Heart left ventricle (tissue), 16 donors: ENCODE measurements around the gene GNAT1. TPM values are rescaled to one million over a fixed set of nuclear protein-coding genes. Genes with fewer than 3 reads are reported as not detected.

ENCODE experiments used
- ATAC-seq, 4 donors: fragments of 200-7000 bp; cut with Tn5 transposase; one replicate each; pipeline ENCODE4 v1.9.1; 2020 to 2022; ENCODE audit warnings: moderate library complexity in 4 of 4, mild to moderate bottlenecking in 3 of 4, moderate number of reproducible peaks in 1 of 4
- DNase-seq, 5 donors: peaks; one replicate each; pipeline ENCODE4 v3.0.0-alpha.2; 2020
- H3K27ac ChIP-seq, 12 donors: fragments of 200-600 bp; sonication (generic) in 4 of 12; one replicate each; pipeline versions ENCODE4 v1.5.0 to v1.8.0; 2016 to 2022; ENCODE audit warnings: mild to moderate bottlenecking in 2 of 12
- H3K27me3 ChIP-seq, 9 donors: fragments of 200-600 bp; sonication (generic) in 2 of 9; one replicate each; pipeline versions ENCODE4 v1.5.1 to v1.8.0; 2016 to 2022; ENCODE audit warnings: mild to moderate bottlenecking in 3 of 9
- H3K36me3 ChIP-seq, 9 donors: fragments of 200-600 bp; sonication (generic) in 2 of 9; one replicate each; pipeline versions ENCODE4 v1.5.0 to v1.8.0; 2018 to 2022; ENCODE audit warnings: mild to moderate bottlenecking in 2 of 9
- H3K4me1 ChIP-seq, 12 donors: fragments of 200-600 bp; sonication (generic) in 4 of 12; one replicate each; pipeline versions ENCODE4 v1.5.0 to v1.8.0; 2016 to 2022; ENCODE audit warnings: mild to moderate bottlenecking in 3 of 12
- H3K4me3 ChIP-seq, 12 donors: fragments of 200-600 bp; sonication (generic) in 4 of 12; one replicate each; pipeline versions ENCODE4 v1.5.0 to v1.8.0; 2017 to 2022; ENCODE audit warnings: mild to moderate bottlenecking in 9 of 12, moderate library complexity in 4 of 12
- H3K9me3 ChIP-seq, 12 donors: fragments of 200-600 bp; sonication (generic) in 4 of 12; one replicate each; pipeline versions ENCODE4 v1.5.0 to v1.8.0; 2016 to 2022; ENCODE audit warnings: mild to moderate bottlenecking in 1 of 12
- CTCF ChIP-seq, 12 donors: fragments of 200-600 bp; sonication (generic) in 4 of 12; IDR thresholded peaks; one replicate each; pipeline versions ENCODE4 v1.5.0 to v1.8.0; 2018 to 2022; ENCODE audit warnings: antibody characterized with exemption in 12 of 12, mild to moderate bottlenecking in 5 of 12
- POLR2A ChIP-seq, 2 donors: fragments of 450-650 bp; IDR thresholded peaks; one replicate each; pipeline ENCODE4 v1.6.1; 2017; ENCODE audit warnings: antibody characterized with exemption in 2 of 2, mild to moderate bottlenecking in 2 of 2, moderate library complexity in 2 of 2
- WGBS, 4 donors: extraction: QIAGEN DNeasy Blood & Tissue Kit in 2 of 4; methylation state at CpG; one replicate each; pipeline versions ENCODE4 v1.1.5 to v1.1.7; 2013 to 2018; 5-methylcytosine and 5-hydroxymethylcytosine counted together
- intact Hi-C, 10 donors: fragments of 100-400 bp; cut with DNase I; formaldehyde crosslinking; loops; one replicate each; pipeline versions ENCODE4 v1.11.1 to v1.14.2; 2022
- polyA plus RNA-seq, 2 donors: library from polyadenylated mRNA; stranded (reverse); fragments of 200-250 nt; gene quantifications; one replicate each; pipeline ENCODE4 v1.2.3, GENCODE V29; 2013
- total RNA-seq, 9 donors: library from RNA; depleted of rRNA in 2 of 9; stranded (reverse); fragments of >200 nt in 2 of 9; fragmentation: NEBNext Ultra II Directional in 3 of 9; extraction: Animal tissue kit (Norgen Biotek cat#: 25700) in 3 of 9; gene quantifications; one replicate each; pipeline versions ENCODE4 v1.1.0 to v1.2.4, GENCODE V29; 2016 to 2023
- donor health status: ischemic (EF 13 %, LVEDD 7.1; RV severe dilation, severe dysfunction).
- donor health status: healthy with polysubstance abuse.
- donor health status: DM: no; HTN: yes; CAD: no.
- donor health status: DM: no; HTN: no; CAD: no.
- donor health status: ischemic (EF 25% LVEDD 6.9; RV normal size, moderate dysfunction).
- donor health status: ischemic (EF 25% LVEDD 5.7; RV mildly dilated, moderate dysfunction).
- donor health status: healthy.
- donor health status: DM: yes; HTN: yes; CAD: no.
- donor health status: ischemic (EF 35%, LVEDD 5.7; RV mildly dilated, moderate dysfunction).
- donor health status: nonischemic (EF 11% LVEDD 7.7; RV severe dilation, severe dysfunction).
- donor health status: DM: yes; HTN: yes; CAD: no.
- donor health status: PGD.
- donor health status: ischemic (EF 29% LVEDD 5.4; RV normal size, mild dysfunction).
- donor health status: nonischemic (EF 23%, LVEDD 6.1; RV moderate dilation, normal function).

The GNAT1 gene
- total and polyA plus RNA-seq, 11 donors = 0.40 TPM; not detected in 10

GRCh38 chr3:50179710-50180109, 11.7 kb upstream of the GNAT1 start:
- Histone ChIP-seq H3K4me3 (no peak overlapping the region), H3K9me3 (no peaks in the 10 kb centered on the region), H3K36me3 (peaks cover 0 to 22% (median 2%) of the 10 kb centered on the region in 9 donors), H3K27me3 (no peaks in the 10 kb centered on the region), H3K4me1 (no peaks in the 10 kb centered on the region), H3K27ac (no peak overlapping the region)
- TF ChIP-seq CTCF (IDR thresholded peaks at IDR 0.05) (no peak), POLR2A (IDR thresholded peaks at IDR 0.05) (no peak)
- WGBS, 4 donors = 41 to 60% (median 41%) methylated on average over 2 of the region's 2 CpGs
- no peak for DNase-seq
- ATAC-seq = no peak
- intact Hi-C loops = no loop called here

- intact Hi-C loops = no loop called here
- no peak overlapping the region for H3K4me3 ChIP-seq
- ATAC-seq (no peak), DNase-seq (no peak)
- TF ChIP-seq POLR2A (IDR thresholded peaks at IDR 0.05) (no peak), CTCF (IDR thresholded peaks at IDR 0.05) (no peak)
- H3K36me3 ChIP-seq = peaks cover 0 to 21% (median 4%) of the 10 kb centered on the region in 9 donors
- no peaks in the 10 kb centered on the region for H3K4me1 ChIP-seq
- H3K9me3 ChIP-seq = no peaks in the 10 kb centered on the region
- H3K27me3 ChIP-seq = no peaks in the 10 kb centered on the region
- H3K27ac ChIP-seq = no peak overlapping the region
- WGBS, 4 donors = 87 to 96% (median 91%) methylated on average over 4 to 5 of the region's 5 CpGs
Measured at GRCh38 chr3:50181985-50182384, 9.4 kb upstream of the GNAT1 start.

GRCh38 chr3:50182533-50183099, 8.8 kb upstream of the GNAT1 start:
- peaks cover 0 to 26% (median 4%) of the 10 kb centered on the region in 9 donors for H3K36me3 ChIP-seq
- WGBS, 4 donors = 79 to 85% (median 80%) methylated on average over 15 to 26 of the region's 26 CpGs
- no peak overlapping the region for H3K27ac ChIP-seq
- H3K9me3 ChIP-seq = no peaks in the 10 kb centered on the region
- no peaks in the 10 kb centered on the region for H3K4me1 ChIP-seq
- no peak for DNase-seq
- ATAC-seq = no peak
- H3K4me3 ChIP-seq = no peak overlapping the region
- intact Hi-C loops = no loop called here
- TF ChIP-seq CTCF (IDR thresholded peaks at IDR 0.05) = no peak
- no peaks in the 10 kb centered on the region for H3K27me3 ChIP-seq

GRCh38 chr3:50183755-50184154, 7.7 kb upstream of the GNAT1 start:
- intact Hi-C loops = no loop called here
- no peaks in the 10 kb centered on the region for H3K9me3 ChIP-seq
- no peaks in the 10 kb centered on the region for H3K4me1 ChIP-seq
- H3K27me3 ChIP-seq = no peaks in the 10 kb centered on the region
- no peak overlapping the region for H3K27ac ChIP-seq
- ATAC-seq = no peak
- no peak overlapping the region for H3K4me3 ChIP-seq
- TF ChIP-seq CTCF (IDR thresholded peaks at IDR 0.05) (no peak), POLR2A (IDR thresholded peaks at IDR 0.05) (no peak)
- 87 to 95% (median 89%) methylated on average over 6 of the region's 6 CpGs for WGBS, 4 donors
- peaks cover 0 to 28% (median 4%) of the 10 kb centered on the region in 9 donors for H3K36me3 ChIP-seq
- DNase-seq = no peak
